Cardiac muscle cell (in vitro differentiated cells and primary cell): ENCODE measurements around the gene PEX11G. TPM values are rescaled to one million over a fixed set of nuclear protein-coding genes. Genes with fewer than 3 reads are reported as not detected.
A peak's percentile ranks its signal among the peaks of the same experiment; 100 is the strongest.

ENCODE experiments used
- DNase-seq, 2 donors: peaks; one replicate each; pipeline versions ENCODE4 v3.0.0 to v3.0.0-alpha.2; 2010 to 2017; ENCODE audit warnings: low read depth in 1 of 2, low spot score in 1 of 2
- H3K27ac ChIP-seq: fragments of 200-600 bp; sonication (generic); 2 replicates; pipeline ENCODE4 v1.5.1; 2016
- H3K27me3 ChIP-seq: fragments of 200-600 bp; sonication (generic); 2 replicates; pipeline ENCODE4 v1.6.0; 2016; ENCODE audit warnings: control low read depth
- H3K36me3 ChIP-seq: fragments of 200-600 bp; sonication (generic); 2 replicates; pipeline ENCODE4 v1.5.1; 2016; ENCODE audit warnings: control low read depth
- H3K4me1 ChIP-seq: fragments of 200-600 bp; sonication (generic); 2 replicates; pipeline ENCODE4 v1.8.1; 2017; ENCODE audit warnings: low read depth, mild to moderate bottlenecking, mixed run types
- H3K4me3 ChIP-seq: fragments of 200-600 bp; sonication (generic); 2 replicates; pipeline ENCODE4 v1.5.1; 2016; ENCODE audit warnings: mild to moderate bottlenecking
- H3K9me3 ChIP-seq: fragments of 200-600 bp; sonication (generic); 2 replicates; pipeline ENCODE4 v1.5.1; 2017; ENCODE audit warnings: low read depth, mild to moderate bottlenecking, control low read depth
- polyA plus RNA-seq: library from polyadenylated mRNA; unstranded; fragments of >200 nt; fragmentation: Nextera tagmentation; extraction: Ambion mirVana; gene quantifications from 2 replicates; pipeline ENCODE4 v1.2.1, GENCODE V29; 2016
- total RNA-seq: library from RNA; depleted of rRNA; stranded (reverse); fragments of >200 nt; gene quantifications from 2 replicates; pipeline ENCODE4 v1.2.3, GENCODE V29; 2016
- TF ChIP-seq, protein P1 (sequence below): IDR thresholded peaks from 2 replicates; pipeline ENCODE4 v1.5.1; 2012; ENCODE audit warnings: low read depth, mild to moderate bottlenecking, low read length

Gene PEX11G
- total and polyA plus RNA-seq, 2 experiments from 2014 or later, result 6.1 to 6.5 TPM

DNA sequence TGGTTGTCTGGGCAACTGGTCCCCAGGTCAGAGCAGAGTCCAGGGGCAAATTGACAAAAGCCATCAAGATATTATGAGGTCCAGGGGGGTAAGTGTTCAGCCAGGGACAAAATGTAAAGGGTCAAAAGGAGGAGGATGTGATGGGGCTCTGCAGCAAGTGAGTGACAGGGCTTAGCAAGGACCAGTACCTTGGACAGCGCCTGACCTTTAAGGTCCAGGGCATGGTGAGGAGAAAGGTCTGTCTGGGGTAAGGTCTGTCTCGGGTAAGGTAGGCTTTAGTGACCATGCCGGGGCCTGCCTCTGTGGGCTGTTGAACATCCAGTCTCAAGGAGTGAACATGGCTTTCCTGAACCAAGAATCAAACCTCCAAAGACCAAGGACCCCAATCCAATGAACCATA lies 20.8 kb upstream of the PEX11G start:
- H3K4me3 ChIP-seq, result no peak overlapping the region
- H3K27ac ChIP-seq, result no peak overlapping the region
- peak in 1 of 2 donors; percentile 69 for DNase-seq
- no peaks in the 10 kb centered on the region for H3K36me3 ChIP-seq
- H3K9me3 ChIP-seq, result no peaks in the 10 kb centered on the region
- H3K27me3 ChIP-seq, result no peaks in the 10 kb centered on the region
- TF ChIP-seq, protein P1, sequence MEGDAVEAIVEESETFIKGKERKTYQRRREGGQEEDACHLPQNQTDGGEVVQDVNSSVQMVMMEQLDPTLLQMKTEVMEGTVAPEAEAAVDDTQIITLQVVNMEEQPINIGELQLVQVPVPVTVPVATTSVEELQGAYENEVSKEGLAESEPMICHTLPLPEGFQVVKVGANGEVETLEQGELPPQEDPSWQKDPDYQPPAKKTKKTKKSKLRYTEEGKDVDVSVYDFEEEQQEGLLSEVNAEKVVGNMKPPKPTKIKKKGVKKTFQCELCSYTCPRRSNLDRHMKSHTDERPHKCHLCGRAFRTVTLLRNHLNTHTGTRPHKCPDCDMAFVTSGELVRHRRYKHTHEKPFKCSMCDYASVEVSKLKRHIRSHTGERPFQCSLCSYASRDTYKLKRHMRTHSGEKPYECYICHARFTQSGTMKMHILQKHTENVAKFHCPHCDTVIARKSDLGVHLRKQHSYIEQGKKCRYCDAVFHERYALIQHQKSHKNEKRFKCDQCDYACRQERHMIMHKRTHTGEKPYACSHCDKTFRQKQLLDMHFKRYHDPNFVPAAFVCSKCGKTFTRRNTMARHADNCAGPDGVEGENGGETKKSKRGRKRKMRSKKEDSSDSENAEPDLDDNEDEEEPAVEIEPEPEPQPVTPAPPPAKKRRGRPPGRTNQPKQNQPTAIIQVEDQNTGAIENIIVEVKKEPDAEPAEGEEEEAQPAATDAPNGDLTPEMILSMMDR, result no peak
- H3K4me1 ChIP-seq, result peaks cover 6% of the 10 kb centered on the region

- Histone ChIP-seq H3K4me1 (peaks cover 6% of the 10 kb centered on the region), H3K27me3 (peaks cover 9% of the 10 kb centered on the region), H3K27ac (no peak overlapping the region), H3K4me3 (no peak overlapping the region), H3K36me3 (no peaks in the 10 kb centered on the region), H3K9me3 (no peaks in the 10 kb centered on the region)
- TF ChIP-seq, protein P1, result no peak
- DNase-seq, result peak in 1 of 2 donors; percentile 82
These were observed 19.0 kb upstream of the PEX11G start for GRCh38 chr19:7507884-7508283.

DNA sequence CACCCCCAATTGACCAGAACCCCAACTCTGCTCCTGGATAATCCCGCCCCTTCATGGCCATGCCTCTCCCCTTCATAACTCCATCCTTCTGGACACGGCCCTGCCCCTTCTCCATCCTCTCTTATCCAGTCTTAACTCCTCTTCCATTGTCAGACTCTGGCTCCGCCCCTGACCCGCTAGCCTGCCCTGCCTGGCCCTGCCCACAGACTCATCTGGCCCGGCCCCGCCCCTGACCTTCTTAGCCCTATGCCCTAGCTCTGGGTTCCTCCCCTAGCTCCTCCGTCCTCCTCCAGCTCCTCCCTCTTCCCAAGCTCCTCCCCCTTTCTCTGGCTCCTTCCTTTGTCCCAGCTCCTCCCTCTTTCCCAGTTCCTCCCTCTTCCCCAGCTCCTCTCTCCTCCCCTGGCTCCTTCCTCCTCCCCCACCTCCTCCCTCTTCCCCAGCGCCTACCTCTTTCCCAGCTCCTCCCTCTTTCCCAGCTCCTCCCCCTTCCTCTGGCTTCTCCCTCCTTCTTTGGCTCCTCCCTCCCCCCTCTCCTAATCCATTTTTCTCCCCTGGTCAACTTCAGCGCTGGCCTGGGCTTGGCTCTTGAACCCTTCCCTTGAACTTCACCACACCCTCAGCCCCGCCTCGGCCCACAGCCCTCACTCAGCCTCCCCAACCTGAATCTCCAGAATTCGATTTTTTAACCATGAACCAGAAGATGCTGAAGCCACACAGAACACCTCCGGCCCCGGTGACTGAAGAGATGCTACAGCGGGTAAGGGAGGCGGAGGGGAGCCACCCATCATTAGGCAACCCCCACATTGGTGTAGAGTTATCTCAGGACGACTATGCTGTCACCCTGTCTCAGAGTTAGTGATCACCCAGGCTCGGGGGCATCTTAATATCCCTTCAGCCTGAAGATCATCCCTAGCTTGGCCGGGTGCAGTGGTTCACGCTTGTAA lies 17.8 kb upstream of the PEX11G start:
- H3K27ac ChIP-seq, result no peak overlapping the region
- H3K4me3 ChIP-seq, result no peak overlapping the region
- peaks cover 21% of the 10 kb centered on the region for H3K27me3 ChIP-seq
- TF ChIP-seq, protein P1, result no peak
- no peaks in the 10 kb centered on the region for H3K36me3 ChIP-seq
- H3K4me1 ChIP-seq, result peaks cover 6% of the 10 kb centered on the region
- peak; percentile 68 to 89 for DNase-seq
- no peaks in the 10 kb centered on the region for H3K9me3 ChIP-seq

DNA sequence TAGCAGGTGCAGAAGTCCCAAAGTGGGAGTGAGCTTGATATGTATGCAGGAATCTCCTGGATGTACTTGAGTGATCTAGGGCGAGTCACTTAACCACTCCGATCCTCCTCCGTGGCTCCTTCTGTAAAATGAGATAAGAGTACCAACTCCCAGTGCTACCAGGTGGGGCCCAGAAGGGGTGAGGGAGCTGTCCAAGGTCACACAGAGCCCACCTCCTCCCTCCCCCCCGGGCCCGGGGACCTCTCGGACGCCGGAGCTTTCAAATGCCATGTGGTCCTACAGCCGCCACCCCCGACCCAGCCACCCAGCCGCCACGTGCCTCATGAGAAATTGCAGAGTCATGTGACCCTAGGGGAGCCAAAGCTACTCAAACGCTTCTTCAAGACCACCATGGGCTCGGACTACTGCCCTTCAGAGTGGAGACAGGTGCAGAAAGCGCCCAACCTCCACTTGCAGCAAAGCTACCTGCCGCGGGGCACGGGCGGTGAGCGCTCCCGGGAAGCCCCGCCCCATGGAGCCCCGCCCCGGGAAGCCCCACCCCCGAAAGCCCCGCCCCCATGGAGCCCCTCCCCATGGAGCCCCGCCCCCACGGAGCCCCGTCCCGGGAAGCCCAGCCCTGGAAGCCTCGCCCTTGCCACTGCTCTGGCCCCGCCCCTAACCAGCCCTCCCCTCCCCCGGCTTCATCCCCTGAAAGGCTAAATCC lies 17.0 kb upstream of the PEX11G start:
- Histone ChIP-seq H3K4me1 (peaks cover 6% of the 10 kb centered on the region), H3K36me3 (no peaks in the 10 kb centered on the region), H3K27me3 (peaks cover 29% of the 10 kb centered on the region), H3K27ac (no peak overlapping the region), H3K4me3 (no peak overlapping the region), H3K9me3 (no peaks in the 10 kb centered on the region)
- DNase-seq, result peak in 1 of 2 donors; percentile 63
- TF ChIP-seq, protein P1, result no peak

GRCh38 chr19:7505288-7505681 lies 16.4 kb upstream of the PEX11G start:
- H3K4me3 ChIP-seq, result no peak overlapping the region

More at GRCh38 chr19:7505288-7505681, 16.4 kb upstream of the PEX11G start:
- TF ChIP-seq, protein P1, result no peak
- no peak for DNase-seq
- Histone ChIP-seq H3K27me3 (peaks cover 35% of the 10 kb centered on the region), H3K4me1 (peaks cover 6% of the 10 kb centered on the region), H3K9me3 (no peaks in the 10 kb centered on the region), H3K36me3 (no peaks in the 10 kb centered on the region), H3K27ac (no peak overlapping the region)
